Activated CD4-positive, alpha-beta T cell treated with anti-CD3 and anti-CD28 coated beads, Interleukin-2, amount 50 U/mL, for 48 hours (primary cell): ENCODE results near the gene TUBB6.

Experiments
- DNase-seq, 2 experiments: peaks; one replicate each; pipeline ENCODE4 v3.0.0-alpha.2; 2020

Gene TUBB6

DNA sequence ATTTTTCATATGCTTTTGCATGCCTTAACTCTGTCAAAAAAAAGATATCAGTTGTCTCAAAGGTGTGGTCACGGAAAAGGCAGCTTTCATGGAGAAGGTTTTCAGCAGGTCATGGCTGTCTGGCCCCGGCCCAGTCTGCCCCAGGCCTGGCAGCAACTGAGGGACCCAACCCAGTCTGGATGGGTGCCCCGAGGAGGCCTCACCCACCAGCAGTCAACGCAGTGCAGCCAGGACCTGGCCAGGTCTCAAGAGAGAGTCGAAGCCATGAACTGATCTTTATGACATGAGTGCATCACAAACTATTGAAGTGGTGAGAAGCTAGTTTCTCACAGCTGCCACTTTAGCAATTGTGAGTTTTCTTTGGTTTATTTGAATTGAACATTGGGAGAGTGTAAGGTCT, 7.9 kb downstream of the TUBB6 start:
- DNase-seq = no peak

DNA sequence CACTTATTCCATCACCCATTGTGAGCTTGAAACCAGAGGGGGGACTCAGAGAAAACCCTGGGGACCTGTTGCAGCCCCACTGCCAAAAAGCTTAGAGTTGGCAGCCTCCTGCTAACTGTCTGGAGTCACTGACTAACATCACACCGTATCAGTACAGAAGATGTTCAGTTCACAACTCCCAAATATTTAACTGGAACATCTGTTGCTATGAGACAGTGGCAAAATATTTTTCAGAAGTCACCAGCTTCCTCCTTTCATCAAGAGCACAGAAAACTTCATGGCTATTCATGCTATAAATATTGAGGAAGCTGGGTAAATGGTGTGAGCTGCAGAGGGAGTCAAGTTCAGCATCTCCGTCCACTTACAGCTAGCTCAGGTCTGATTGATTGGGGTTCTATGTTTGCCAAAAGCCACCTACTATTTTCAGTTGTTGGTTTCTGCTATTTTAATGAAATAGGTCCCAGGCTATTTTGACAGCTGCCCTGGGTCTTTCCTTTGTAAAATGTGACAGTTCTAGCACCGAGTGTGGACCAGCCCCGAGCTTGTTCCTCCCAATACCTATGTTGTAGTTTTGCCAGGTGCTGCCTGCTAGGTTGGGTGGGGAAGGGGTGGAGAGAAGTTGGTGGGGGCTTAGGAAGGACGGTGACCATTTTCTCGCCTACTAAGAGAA, 9.8 kb downstream of the TUBB6 start:
- DNase-seq = no peak

DNA sequence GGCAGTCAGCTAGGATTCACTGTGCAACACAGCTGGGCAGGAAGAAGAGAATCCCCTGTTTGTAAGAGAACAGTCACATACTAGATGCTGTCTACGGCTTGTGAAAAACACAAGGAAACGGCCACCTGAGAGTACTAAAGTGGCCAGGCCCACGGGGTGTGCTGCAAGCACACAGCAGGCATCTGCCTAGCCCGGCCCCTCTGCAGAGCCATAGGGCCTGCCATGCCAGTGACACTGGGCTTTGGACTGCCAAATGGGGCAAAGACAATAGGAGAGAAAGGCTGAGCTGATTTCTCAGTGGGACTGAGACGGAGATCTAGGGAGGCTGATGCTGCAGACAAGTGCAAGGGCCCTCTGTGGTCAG, 10.3 kb downstream of the TUBB6 start:
- no peak for DNase-seq

DNA sequence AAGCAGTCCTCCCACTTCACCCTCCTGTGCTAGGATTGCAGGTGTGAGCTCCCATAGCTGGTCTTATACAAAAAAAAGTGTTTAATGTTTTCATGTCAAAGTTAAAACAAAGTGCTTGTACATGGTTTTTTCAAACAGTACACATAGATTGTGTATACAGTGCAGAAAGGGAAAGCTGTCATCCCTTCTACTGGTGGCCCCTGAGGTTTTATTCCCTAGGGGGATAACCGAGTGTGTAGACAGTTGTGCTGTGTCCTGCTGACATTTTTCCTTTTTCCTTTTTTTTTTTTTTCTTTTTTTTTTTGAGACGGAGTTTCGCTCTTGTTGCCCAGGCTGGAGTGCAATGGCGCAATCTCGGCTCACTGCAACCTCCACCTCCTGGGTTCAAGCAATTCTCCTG, 10.8 kb downstream of the TUBB6 start:
- DNase-seq = no peak

DNA sequence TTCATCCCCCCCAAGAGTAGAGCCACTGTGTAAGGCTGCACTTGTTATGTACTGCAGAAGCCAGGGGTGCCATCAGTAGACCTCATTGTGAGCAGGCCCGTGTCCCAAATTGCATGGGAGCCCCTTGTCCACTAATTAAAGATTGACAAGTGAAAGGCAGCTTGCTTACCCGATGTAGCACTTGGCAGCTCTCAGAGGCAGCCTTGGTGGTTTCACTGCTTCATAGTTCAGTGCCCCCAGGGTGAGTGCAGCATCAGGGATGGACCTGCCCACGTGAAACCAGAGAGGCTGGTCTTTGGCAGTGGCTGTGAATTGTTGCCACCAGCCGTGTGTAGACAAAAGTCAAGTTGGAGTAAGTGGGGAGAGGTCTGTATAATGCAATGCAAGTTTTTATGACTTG, 13.3 kb downstream of the TUBB6 start:
- no peak for DNase-seq

DNA sequence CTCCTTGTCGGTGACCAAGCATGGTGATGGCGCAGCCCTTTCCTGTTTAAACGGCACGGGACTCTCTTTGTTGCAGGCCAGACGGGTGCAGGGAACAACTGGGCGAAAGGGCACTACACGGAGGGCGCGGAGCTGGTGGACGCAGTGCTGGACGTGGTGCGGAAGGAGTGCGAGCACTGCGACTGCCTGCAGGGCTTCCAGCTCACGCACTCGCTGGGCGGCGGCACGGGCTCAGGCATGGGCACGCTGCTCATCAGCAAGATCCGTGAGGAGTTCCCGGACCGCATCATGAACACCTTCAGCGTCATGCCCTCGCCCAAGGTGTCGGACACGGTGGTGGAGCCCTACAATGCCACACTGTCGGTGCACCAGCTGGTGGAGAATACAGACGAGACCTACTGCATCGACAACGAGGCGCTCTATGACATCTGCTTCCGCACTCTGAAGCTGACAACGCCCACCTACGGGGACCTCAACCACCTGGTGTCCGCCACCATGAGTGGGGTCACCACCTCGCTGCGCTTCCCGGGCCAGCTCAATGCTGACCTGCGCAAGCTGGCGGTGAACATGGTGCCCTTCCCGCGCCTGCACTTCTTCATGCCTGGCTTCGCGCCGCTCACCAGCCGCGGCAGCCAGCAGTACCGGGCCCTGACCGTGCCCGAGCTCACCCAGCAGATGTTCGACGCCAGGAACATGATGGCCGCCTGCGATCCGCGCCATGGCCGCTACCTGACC, 17.1 kb downstream of the TUBB6 start:
- no peak for DNase-seq

DNA sequence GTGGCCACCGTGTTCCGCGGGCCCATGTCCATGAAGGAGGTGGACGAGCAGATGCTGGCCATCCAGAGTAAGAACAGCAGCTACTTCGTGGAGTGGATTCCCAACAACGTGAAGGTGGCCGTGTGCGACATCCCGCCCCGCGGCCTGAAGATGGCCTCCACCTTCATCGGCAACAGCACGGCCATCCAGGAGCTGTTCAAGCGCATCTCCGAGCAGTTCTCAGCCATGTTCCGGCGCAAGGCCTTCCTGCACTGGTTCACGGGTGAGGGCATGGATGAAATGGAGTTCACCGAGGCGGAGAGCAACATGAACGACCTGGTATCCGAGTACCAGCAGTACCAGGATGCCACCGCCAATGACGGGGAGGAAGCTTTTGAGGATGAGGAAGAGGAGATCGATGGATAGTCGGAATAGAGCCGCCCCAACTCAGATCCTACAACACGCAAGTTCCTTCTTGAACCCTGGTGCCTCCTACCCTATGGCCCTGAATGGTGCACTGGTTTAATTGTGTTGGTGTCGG, 17.7 kb downstream of the TUBB6 start:
- no peak for DNase-seq

DNA sequence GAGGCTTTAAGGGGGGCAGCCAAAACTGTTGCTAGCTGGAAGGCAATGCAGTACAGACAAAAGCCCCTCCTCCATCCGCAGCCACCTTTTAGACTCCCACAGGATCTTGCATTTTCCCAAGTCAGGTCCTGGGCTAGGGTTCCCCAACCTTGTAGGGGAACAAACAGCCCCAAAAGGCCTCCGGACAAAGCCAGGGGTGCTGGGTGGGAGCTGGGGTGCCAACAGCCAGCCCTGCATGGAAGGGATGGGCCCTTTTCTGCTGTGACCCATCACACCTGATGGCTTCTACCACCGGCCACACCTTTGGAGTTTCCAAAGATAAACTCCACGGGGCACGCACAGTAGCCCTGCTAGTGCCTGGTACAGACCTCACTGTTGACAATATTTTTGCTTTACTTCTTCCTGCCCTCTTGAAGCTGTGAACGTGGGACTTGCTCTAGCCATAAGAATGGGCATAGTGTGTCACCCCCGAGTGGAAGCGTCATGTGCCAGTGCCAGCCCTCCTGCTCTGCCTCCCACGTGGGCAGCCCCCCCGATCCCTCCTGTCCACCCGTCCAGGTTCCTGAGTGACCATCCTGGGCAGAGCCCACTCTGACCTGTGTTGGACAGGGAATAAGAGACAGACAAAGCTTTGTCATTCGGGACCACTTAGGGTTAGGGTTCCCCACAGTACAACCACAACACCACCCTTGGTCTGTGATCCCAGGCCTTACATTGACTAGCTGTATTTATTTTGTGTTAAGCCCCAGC, 18.8 kb downstream of the TUBB6 start:
- DNase-seq = no peak

DNA sequence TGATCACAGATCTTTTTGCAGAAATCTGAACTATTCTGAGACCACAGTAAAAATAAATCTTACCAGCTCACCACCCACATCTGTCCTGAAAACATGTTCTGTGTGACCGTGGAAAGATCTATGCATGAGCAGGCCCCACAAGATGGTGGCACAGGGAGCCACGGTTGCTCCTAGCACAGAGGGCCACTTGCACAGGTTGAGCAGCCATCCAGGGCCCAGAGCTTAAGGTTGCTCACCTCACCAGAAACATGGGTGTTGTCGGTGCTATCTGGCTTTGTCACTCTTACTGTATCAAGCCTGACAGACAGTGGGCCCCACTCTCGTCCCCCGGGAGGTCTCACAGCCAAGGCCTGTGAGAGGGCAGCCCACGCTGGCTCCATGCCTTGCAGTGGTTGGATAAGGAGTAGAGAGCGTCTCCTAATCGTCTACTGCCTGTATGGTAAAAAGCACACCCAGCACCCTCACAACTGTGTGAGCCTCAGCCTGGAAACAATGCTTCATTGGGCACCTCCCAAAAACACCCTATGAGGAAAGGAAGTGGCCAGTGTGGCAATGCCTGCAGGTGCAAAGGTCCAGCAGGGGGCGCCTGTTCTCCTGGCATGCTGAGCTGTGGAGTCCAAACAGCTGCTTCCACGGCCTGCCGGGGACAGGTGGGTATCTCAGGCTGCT, 19.6 kb downstream of the TUBB6 start:
- DNase-seq = peak; percentile 86 to 90

DNA sequence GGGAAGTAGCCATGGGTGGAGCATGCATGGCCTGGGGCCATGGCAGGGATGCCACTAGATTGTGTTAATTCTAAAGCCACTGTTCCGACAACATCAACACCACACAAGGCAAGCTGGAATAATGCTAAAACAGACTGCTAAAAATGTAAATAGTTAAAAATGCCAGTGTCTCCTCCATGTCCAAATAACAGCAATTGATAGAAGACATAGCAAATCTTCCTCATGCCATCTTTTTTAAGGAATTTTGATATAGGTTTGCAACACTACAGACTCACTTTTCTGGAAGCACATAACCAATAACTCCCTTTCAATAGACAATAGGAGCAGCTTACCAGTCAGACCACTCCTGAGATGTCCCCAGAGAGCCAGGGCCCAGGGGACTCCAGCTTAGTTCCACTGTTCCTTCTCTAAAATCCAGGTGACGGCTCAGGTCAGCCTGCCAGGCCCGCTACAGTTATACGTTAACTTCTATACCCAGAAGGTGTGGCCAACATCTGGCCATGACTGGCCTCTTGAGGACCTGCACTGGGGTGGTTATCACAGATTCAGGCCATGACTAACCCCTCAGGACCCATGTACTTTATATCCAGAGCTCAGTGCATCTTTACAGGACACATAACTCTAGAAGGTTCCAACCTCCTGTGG, 20.3 kb downstream of the TUBB6 start:
- DNase-seq = no peak

DNA sequence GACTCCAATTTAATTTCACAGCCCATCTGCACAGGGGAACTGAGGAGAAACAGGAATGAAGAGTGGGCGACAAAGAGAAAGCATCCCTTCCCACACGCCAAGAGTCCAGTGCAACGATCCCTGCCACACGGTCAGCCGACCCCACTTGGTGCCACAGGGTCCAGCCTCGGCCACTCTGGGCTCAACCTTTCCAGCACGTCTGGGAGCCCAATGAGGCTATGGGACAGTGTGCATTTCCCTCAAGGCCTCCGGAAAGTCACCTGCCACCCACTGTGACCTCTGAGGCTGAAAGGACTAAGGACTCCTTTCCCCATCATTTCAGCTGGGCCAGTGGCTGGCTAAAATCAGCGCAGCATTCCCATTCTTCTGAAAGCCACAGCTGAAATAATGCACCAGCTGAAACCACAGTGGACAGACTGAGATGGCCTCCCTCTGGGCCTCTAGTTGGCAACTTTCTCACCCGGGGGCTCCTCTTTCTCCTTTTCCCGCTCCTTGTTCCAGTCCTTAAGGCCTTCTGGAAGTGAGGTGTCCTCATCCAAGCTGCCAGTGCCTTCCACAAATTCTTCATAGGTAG, 21.2 kb downstream of the TUBB6 start:
- no peak for DNase-seq

DNA sequence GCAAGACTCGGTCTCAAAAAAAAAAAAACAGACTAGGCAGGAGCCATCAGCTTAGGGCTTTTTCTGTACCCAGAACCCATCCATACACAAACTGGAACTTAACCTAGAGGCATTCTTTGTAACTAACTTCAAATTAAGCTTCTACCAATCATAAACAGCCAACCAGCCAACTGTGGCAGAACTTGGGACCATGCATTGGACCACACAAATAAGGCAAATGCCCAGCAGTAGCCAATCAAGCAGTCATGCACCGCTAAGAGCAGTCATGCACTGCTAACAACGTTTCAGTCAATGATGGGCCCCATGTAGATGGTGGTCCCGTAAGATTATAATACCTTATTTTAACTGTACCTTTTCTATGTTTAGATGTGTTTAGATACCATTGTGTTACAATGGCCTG, 22.7 kb downstream of the TUBB6 start:
- DNase-seq = no peak

DNA sequence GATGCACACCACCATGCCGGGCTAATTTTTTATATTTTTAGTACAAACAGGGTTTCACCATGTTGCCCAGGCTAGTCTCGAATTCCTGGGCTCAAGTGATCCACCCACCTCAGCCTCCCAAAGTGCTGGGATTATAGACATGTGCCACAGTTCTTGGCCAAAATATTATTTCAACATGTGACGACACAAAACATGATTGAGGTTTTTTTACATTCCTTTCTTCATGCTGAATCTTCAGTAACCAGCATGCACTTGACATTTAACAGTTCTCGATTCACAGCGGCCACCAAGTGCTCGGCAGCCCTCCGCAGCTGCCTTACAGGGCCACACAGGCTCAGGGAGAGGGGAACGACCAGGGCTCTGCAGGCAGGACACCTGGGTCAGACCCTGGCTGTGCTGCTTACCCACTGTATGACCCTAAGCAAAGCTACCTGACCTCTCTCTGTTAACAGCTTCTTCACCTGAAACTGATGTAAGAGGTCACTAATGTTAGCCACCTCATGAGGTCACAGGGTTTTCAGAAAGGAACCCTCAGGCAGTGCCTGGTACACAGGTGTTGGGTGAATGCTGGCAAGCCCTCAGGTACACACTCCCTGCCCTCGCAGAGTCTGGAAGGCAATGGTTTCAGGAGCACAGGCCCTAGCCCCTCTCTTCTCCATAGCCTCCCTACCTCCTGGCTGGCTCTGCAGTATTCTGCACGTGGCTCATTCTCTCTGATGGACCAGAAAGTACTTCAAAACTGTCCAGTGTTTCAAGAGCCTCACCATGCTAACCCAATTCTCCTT, 25.7 kb downstream of the TUBB6 start:
- DNase-seq = no peak

DNA sequence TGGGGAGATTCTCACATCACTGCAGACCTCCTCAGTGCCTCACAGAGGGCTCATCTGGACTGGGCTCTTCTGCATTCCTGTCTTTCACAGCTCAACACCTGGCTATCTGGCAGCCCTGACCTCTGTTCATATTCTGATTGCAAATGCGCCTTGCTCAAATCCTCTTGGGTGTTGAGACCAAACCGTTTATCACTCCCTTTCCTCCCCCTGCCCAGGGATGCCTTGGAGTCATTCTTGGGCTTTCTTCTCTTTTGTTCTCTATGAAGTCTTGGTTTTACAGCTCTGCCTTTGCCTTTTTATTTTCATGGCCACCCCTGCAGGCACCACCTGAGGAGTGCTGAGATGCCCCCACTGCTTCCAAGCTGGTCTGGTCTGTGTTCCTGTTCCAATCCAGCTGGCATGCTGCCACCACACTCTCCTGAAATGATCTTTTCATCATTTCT, 26.3 kb downstream of the TUBB6 start:
- no peak for DNase-seq

DNA sequence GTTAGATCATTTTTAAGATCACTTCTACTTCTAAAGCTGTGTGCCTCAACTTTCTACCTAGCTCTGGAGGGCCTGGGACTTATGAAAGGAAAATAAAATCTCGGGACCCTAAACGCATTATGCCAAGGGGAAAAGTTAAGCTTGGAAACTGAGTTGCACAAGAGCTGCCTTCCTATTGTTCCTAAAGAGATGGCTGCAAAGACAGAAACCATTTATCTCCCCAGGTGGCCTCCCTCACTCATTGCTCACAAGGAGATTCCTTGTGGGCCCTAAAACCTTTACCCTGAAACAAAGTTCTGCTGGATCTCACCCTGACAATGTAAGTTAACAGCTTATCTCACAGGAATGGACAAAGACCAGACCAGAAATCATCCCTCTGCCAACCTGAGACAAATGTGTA, 26.8 kb downstream of the TUBB6 start:
- DNase-seq = no peak

DNA sequence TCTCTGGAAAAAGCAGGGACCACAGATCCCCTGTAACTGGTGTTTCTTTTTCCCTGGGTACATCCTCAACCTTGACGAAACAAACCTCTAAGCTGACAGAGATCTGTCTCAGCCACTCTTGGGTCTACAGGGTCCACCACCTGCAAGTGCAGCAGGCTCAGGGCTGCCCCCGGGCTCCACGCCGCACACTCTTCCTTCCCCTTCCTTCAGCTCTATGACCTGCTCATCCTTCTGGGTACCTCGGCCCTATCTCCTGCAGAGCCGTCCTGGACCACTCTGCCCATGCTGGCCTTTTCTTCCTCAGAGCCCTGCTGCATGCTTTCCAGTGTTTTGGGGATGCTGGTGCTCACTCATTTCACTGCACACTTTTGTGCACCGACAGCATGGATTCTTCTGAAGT, 27.5 kb downstream of the TUBB6 start:
- no peak for DNase-seq

DNA sequence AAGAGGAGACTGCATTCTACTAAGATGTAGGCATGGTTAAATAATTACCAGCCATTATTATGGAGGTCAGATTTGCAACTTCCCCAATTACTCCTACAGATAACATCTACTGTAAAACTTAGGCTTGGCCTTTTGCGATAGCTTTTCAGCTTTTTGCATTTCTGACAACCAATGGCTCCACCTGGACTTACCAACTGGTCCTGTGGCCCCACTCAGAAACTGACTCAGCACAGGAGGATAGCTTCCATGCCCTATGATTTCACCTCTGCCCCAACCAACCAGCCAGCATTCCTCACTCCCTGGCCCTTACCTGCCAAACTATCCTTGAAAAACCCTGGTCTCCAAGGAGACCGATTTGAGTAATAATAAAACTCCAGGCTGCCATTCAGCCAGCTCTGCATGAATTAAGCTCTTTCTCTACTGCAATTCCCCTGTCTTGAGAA, 28.2 kb downstream of the TUBB6 start:
- no peak for DNase-seq

DNA sequence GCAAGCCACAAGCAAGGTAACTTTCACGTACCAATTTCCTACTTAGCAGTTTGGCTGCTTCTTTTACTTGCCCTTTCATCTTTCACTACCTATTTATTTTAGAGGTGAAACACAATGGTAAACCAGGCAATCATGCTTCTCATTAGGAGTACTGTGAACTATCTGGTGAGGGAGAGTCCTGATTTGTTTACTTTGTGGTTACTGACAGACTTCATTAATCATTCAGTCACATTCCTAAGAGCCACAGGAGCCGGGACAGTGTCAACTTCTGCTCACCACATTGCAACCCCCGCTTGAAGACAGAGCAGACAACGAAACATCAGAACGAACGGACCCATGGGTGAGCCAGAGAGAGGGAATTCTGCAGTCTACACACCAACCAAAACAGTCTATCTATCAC, 28.8 kb downstream of the TUBB6 start:
- DNase-seq = no peak

DNA sequence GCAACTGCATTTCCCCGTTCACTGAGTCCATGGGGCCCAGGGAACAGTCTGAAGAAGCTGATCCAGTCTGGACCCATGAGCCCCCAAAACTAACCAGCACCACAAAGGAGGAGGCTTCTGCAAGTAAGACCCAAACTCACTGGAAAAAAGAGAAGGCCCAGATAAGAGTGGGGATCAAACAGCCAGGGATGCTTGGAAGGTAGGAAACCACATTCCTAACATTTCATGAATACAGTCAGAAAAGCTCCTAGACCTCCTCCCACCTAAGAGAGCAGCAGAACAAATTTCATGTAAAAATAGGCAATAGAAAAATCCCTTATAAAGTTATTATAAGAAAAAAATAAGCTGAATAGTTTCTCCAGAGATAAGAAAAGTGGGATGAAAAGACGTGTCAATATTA, 30.3 kb downstream of the TUBB6 start:
- DNase-seq = no peak

DNA sequence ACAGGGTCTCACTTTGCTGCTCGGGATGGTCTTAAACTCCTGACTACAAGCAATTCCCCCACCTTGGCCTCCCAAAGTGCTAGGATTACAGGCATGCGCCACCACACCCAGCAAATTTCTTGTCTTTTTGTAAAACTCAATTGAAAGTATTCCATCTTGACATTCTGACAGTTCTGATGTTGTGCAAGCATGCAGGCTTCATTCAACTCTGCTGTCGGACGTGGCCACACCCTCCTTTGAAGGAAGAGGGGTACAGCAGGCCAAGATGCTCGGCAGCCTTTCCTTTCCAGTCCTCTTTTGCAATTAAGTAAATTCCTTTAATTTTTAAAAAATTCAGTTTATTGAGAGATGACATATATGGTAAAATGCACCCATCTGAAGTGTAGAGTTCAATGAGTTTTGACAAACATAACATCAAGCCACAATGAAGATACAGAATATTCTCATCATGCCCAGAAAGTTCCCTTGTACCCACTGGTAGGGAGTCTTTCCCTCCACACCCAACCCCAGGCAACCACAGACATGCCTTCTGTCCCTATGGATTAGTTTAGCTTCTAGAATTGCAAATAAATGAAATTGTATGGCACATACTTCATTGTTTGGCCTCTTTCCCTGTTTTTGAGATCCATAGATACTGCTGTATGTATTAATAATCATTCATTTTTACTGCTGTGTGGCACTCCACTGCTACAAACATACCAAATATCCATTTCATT, 33.1 kb downstream of the TUBB6 start:
- no peak for DNase-seq

DNA sequence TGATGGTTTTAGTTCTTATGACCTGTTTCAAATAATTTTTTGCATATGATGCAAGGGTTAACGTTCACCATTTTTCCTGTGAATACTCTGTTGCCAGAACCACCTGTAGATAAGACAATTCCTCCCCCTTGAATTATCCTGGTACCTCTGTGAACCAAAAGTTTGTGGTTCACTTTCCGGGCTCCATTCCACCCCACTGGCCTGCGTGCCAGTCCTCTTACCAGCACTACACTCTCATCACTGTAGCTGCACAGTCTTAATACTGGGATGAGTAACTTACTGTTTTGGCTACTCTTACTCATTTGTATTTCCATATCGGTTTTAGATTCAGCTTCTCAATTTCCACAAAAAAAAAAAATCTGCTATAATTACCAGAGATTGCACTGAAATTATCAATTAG, 34.6 kb downstream of the TUBB6 start:
- DNase-seq = no peak
